GM18867 (cell line): ENCODE measurements around the gene DBT.
A peak's percentile ranks its signal among the peaks of the same experiment; 100 is the strongest.
"Not testable (repeated sequence)": the region's sequence is repeated elsewhere in the genome, so short reads cannot be mapped to it uniquely, and the experiment has no call there.

Source experiments
- ATAC-seq: cut with Tn5 transposase; IDR thresholded peaks from one replicate; pipeline ENCODE4 v1.9.1; 2021; ENCODE audit warnings: mild to moderate bottlenecking, moderate library complexity; ENCODE audit not compliant: unreplicated experiment

The DBT gene

DNA sequence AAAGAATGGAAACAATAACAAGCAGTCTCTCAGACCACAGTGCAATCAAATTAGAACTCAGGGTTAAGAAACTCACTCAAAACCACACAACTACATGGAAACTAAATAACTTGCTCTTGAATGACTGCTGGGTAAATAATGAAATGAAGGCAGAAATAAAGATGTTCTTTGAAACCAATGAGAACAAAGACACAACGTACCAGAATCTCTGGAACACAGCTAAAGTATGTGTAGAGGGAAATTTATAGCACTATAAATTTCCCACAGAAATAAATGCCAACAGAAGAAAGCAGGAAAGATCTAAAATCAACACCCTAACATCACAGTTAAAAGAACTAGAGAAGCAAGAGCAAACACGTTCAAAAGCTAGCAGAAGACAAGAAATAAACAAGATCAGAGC lies 46.9 kb downstream of the DBT start:
- ATAC-seq, result not testable (repeated sequence)

- not testable (repeated sequence) for ATAC-seq
Measured at GRCh38 chr1:100200060-100200459, 49.6 kb downstream of the DBT start.

DNA sequence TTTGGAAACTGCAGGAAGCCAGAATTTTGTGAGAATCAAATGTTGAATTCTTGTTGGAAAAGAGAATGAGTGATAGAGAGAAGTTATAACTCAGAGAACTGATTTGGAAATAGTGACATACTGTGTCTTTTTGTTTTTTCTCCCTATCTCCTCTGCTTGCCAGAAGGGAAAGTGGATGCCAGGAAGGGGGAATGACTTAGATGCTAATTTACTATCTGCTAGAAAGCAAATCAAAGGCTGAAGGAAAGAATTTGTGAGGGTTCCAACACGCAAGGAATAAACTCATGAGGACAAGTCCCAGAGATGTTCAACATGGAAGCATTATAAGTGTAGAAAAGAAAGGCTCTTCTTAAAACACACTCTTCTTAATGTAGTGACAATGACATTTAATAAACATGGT lies 51.0 kb downstream of the DBT start:
- no peak for ATAC-seq

GRCh38 chr1:100188617-100189016 lies 61.0 kb downstream of the DBT start:
- ATAC-seq, result peak; percentile 49

- no peak for ATAC-seq
Measured at GRCh38 chr1:100187912-100188311, 61.7 kb downstream of the DBT start.

DNA sequence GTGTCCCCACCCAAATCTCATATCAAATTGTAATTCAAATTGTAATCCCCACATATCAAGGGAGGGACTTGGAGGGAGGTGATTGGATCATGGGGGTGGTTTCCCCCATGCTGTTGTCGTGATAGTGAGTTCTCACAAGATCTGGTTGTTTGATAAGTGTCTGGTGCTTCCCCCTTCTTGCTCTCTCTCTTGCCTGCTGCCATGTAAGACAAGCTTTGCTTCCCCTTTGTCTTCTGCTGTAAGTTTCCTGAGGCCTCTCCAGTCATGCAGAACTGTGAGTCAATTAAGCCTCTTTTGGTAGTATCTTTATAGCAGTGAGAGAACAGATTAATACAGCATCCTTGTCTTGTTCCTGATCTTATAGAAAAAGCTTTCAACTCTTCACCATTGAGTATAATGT lies 65.1 kb downstream of the DBT start:
- ATAC-seq, result peak; percentile 77

DNA sequence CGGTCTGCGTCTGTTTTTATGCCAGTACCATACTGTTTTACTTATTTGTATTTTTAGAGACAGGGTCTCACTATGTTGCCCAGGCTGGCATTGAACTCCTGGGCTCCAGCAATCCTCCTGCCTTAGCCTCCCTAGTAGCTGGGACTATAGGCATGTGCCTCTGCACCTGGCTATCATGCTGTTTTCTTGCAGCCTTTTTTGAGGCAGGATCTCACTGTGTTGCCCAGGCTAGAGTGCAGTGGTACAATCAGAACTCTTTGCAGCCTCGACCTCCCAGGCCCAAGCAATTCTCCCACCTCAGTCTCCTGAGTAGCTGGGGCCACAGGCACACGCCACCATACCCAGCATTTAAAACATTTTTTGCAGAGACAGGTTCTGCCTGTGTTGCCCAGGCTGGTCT lies 66.3 kb downstream of the DBT start:
- no peak for ATAC-seq

GRCh38 chr1:100178091-100178490 lies 71.5 kb downstream of the DBT start, which contains the start of gene LRRC39:
Gene LRRC39, minus strand, starts transcription at chr1:100178256. Its CDS starts 9,740 bp downstream, at chr1:100168516.
- no peak for ATAC-seq

DNA sequence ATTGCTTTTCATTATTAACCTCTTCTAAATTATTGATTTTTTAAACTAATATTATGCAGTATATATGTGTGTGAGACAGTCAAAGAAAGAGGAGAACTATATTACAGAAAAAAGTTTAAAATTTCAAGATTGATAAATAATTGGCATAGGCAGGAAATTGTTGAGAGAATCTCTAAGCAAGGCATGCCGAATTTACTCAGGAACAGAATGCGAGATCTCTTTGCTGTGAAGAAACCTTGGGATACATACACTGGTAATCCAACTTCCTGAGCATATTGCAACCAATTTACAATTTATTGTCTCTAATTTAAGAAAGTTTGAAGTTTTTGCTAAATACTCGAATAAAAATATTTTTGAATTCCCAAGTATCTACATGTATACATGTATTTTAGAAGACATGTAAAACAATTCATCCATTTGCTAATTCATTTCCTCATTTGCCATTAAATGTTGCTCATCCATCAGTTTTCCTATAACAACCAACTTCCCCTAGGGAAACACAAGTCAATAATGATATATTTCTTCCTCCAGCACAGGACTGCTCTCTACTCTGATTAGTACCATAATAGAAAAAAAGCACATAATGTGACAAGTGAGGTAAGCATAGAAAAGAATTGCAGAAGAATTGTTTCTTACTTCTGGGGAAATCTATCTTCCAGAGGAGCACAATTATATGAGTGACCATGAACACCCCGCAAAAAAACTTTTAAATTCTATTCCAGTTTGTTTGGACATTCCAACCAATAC lies 72.2 kb downstream of the DBT start:
- ATAC-seq, result no peak

- ATAC-seq, result no peak
Measured at GRCh38 chr1:100168051-100168450, 81.6 kb downstream of the DBT start.

DNA sequence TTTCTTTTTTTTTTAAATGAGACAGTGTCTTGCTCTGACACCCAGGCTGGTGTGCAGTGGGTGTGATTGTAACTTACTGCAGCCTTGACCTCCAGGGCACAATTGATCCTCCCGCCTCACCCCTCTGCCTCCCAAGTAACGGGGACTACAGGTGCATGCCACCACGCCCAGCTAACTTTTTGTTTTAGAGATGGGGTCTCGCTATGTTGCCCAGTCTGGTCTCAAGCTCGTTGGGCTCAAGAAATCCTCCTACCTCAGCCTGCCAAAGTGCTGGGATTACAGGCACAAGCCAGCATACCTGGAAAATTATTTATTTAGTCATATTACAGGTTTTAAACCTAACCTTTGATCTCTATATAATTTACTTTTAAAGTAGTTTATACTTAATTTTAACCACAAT lies 84.9 kb downstream of the DBT start:
- ATAC-seq, result no peak

- no peak for ATAC-seq
Measured at GRCh38 chr1:100164216-100164615, 85.4 kb downstream of the DBT start.

DNA sequence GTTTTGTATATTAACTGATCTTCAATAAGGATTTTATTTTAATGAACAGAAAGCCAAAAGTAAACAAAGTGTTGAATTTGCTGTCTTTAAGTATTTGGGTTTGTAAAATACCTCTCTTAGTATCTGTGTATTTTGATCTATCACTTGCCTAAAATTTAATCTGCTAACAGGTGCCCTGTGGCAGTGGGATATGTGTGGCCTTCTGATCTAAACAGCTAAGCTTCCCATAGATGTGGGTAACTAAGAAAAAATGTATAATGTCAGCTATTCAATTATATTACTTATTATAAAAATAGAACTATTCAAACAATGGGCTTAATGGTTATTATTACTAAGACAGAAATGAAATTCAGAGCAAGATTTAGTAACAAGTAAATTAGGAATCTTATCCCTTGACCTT lies 86.8 kb downstream of the DBT start:
- ATAC-seq, result no peak

DNA sequence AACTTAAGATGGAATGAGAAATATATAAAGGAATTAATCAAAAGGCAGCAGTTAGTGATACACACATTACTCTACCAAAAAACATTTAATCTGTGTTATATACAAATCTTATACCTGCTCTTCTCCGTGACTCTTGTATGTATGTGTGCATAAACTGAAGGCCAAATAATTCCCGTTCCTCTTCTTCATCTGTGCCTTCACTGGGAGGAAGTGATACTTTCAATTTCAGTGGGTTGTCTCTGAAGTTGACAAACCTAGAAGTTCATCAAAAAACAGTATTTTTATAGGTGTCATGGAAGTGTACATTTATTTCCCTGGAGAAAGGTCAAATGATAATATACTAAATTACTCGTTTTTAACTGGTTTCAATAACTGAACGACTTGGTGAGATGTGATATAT lies 97.4 kb downstream of the DBT start:
- ATAC-seq, result peak; percentile 81

- ATAC-seq, result no peak
Measured at GRCh38 chr1:100151679-100152078, 98.0 kb downstream of the DBT start.

GRCh38 chr1:100147875-100148274 lies 101.8 kb downstream of the DBT start:
- ATAC-seq, result no peak

GRCh38 chr1:100146958-100147357 lies 102.7 kb downstream of the DBT start:
- ATAC-seq, result no peak

- no peak for ATAC-seq
Measured at GRCh38 chr1:100145116-100145515, 104.5 kb downstream of the DBT start.

- no peak for ATAC-seq
Measured at GRCh38 chr1:100142343-100142742, 107.3 kb downstream of the DBT start.

GRCh38 chr1:100141192-100141591 lies 108.4 kb downstream of the DBT start:
- ATAC-seq, result no peak

DNA sequence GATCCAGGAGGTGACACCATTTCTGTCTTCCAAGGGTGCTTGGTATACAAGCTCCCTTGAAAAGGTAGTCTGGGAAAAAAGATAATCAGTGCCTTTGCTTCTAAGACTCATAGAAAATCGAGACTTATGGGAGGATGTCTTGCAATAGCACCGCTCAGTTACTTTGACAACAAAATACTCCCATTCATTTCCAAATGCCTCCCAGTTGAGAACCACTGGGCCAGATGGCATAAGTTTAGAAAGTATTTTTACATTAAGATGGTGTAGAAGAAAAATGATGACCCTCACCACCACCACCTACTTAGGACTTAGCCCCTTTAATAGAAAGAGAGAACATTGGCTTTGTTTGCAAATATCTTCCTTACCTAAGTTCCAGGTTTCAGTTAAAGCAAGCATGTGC lies 112.0 kb downstream of the DBT start:
- ATAC-seq, result no peak
